Measurements from ENCODE around the gene STK25.

- no peak for TF ChIP-seq CTCF (IDR thresholded peaks at IDR 0.05)
- no peak for TF ChIP-seq EZH2 (IDR thresholded peaks at IDR 0.05; ENCODE audit: borderline replicate concordance, insufficient read depth, low read depth, low read length, poor library complexity, severe bottlenecking)
Measured at GRCh38 chr2:241454837-241455485, 53.4 kb downstream of the STK25 start.
